ENCODE results near the gene TPK1. TPM values are rescaled to one million over a fixed set of nuclear protein-coding genes. Genes with fewer than 3 reads are reported as not detected.

The TPK1 gene
- total RNA-seq, 1 donor, result 6.9 TPM

DNA sequence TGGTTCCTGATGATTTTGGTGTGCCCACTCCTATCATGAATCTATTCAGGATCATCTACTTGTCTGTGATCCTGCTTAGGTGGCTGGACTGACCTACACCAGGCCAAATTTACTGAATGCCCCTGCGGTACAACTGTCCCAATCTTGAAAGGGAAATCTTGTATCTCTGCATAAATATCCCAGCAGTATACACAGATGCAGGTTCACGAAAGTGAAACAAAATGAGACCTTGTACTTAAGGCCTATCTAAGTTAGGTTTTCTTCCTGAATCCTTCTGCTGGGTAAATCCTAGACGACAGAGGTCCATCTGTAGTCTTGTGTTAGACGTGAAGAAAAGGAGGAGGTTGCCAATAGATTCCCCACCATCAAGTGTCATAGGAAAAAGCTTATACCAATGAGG is 346.9 kb downstream of the TPK1 start:
- DNase-seq (ENCODE audit: insufficient read length, low spot score, missing footprints), result peak; percentile 26
- Histone ChIP-seq H3K4me2 (ENCODE audit: insufficient read depth, low read length) (no peak overlapping the region), H3K27ac (ENCODE audit: low read depth, low read length) (no peak overlapping the region), H2AFZ (ENCODE audit: low read length) (no peak overlapping the region), H3K36me3 (ENCODE audit: insufficient read depth, low read length) (no peaks in the 10 kb centered on the region), H3K9me3 (ENCODE audit: low read depth, low read length) (no peaks in the 10 kb centered on the region), H3K79me2 (ENCODE audit: insufficient read depth, low read length) (no peaks in the 10 kb centered on the region), H3K27me3 (ENCODE audit: insufficient read depth, low read length) (no peaks in the 10 kb centered on the region), H3K4me3 (ENCODE audit: insufficient read depth, low read length) (no peak overlapping the region), H3K4me1 (ENCODE audit: insufficient read depth, low read length) (no peaks in the 10 kb centered on the region), H4K20me1 (ENCODE audit: insufficient read depth, low read length) (no peaks in the 10 kb centered on the region)
- TF ChIP-seq, protein P1, sequence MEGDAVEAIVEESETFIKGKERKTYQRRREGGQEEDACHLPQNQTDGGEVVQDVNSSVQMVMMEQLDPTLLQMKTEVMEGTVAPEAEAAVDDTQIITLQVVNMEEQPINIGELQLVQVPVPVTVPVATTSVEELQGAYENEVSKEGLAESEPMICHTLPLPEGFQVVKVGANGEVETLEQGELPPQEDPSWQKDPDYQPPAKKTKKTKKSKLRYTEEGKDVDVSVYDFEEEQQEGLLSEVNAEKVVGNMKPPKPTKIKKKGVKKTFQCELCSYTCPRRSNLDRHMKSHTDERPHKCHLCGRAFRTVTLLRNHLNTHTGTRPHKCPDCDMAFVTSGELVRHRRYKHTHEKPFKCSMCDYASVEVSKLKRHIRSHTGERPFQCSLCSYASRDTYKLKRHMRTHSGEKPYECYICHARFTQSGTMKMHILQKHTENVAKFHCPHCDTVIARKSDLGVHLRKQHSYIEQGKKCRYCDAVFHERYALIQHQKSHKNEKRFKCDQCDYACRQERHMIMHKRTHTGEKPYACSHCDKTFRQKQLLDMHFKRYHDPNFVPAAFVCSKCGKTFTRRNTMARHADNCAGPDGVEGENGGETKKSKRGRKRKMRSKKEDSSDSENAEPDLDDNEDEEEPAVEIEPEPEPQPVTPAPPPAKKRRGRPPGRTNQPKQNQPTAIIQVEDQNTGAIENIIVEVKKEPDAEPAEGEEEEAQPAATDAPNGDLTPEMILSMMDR (IDR thresholded peaks at IDR 0.05; ENCODE audit: extremely low read depth, low read depth, low read length), result no peak

- Histone ChIP-seq H2AFZ (ENCODE audit: low read length) (no peak overlapping the region), H3K27me3 (ENCODE audit: insufficient read depth, low read length) (no peaks in the 10 kb centered on the region), H3K36me3 (ENCODE audit: insufficient read depth, low read length) (no peaks in the 10 kb centered on the region), H4K20me1 (ENCODE audit: insufficient read depth, low read length) (no peaks in the 10 kb centered on the region), H3K4me1 (ENCODE audit: insufficient read depth, low read length) (no peaks in the 10 kb centered on the region), H3K27ac (ENCODE audit: low read depth, low read length) (no peak overlapping the region), H3K9me3 (ENCODE audit: low read depth, low read length) (no peaks in the 10 kb centered on the region), H3K79me2 (ENCODE audit: insufficient read depth, low read length) (no peaks in the 10 kb centered on the region), H3K4me2 (ENCODE audit: insufficient read depth, low read length) (no peak overlapping the region), H3K4me3 (ENCODE audit: insufficient read depth, low read length) (no peak overlapping the region)
- no peak for DNase-seq (ENCODE audit: insufficient read length, low spot score, missing footprints)
- TF ChIP-seq, protein P1 (IDR thresholded peaks at IDR 0.05; ENCODE audit: extremely low read depth, low read depth, low read length), result no peak
Observed at GRCh38 chr7:144487901-144488300, 348.0 kb downstream of the TPK1 start.

- H3K4me2 ChIP-seq (ENCODE audit: insufficient read depth, low read length), result no peak overlapping the region
- H3K79me2 ChIP-seq (ENCODE audit: insufficient read depth, low read length), result no peaks in the 10 kb centered on the region
- H4K20me1 ChIP-seq (ENCODE audit: insufficient read depth, low read length), result no peaks in the 10 kb centered on the region
- no peaks in the 10 kb centered on the region for H3K27me3 ChIP-seq (ENCODE audit: insufficient read depth, low read length)
- no peak for DNase-seq (ENCODE audit: insufficient read length, low spot score, missing footprints)
- no peak overlapping the region for H3K4me3 ChIP-seq (ENCODE audit: insufficient read depth, low read length)
- H3K36me3 ChIP-seq (ENCODE audit: insufficient read depth, low read length), result no peaks in the 10 kb centered on the region
- H3K4me1 ChIP-seq (ENCODE audit: insufficient read depth, low read length), result no peaks in the 10 kb centered on the region
- TF ChIP-seq, protein P1 (IDR thresholded peaks at IDR 0.05; ENCODE audit: extremely low read depth, low read depth, low read length), result no peak
- no peak overlapping the region for H3K27ac ChIP-seq (ENCODE audit: low read depth, low read length)
- no peaks in the 10 kb centered on the region for H3K9me3 ChIP-seq (ENCODE audit: low read depth, low read length)
- no peak overlapping the region for H2AFZ ChIP-seq (ENCODE audit: low read length)
Observed at GRCh38 chr7:144484445-144484844, 351.4 kb downstream of the TPK1 start.

GRCh38 chr7:144483189-144483588 is 352.7 kb downstream of the TPK1 start:
- Histone ChIP-seq H3K4me1 (ENCODE audit: insufficient read depth, low read length) (no peaks in the 10 kb centered on the region), H3K9me3 (ENCODE audit: low read depth, low read length) (no peaks in the 10 kb centered on the region), H3K27me3 (ENCODE audit: insufficient read depth, low read length) (no peaks in the 10 kb centered on the region), H3K79me2 (ENCODE audit: insufficient read depth, low read length) (no peaks in the 10 kb centered on the region), H2AFZ (ENCODE audit: low read length) (no peak overlapping the region), H3K27ac (ENCODE audit: low read depth, low read length) (no peak overlapping the region), H3K36me3 (ENCODE audit: insufficient read depth, low read length) (no peaks in the 10 kb centered on the region), H4K20me1 (ENCODE audit: insufficient read depth, low read length) (no peaks in the 10 kb centered on the region), H3K4me3 (ENCODE audit: insufficient read depth, low read length) (no peak overlapping the region), H3K4me2 (ENCODE audit: insufficient read depth, low read length) (no peak overlapping the region)
- DNase-seq (ENCODE audit: insufficient read length, low spot score, missing footprints), result no peak
- TF ChIP-seq, protein P1 (IDR thresholded peaks at IDR 0.05; ENCODE audit: extremely low read depth, low read depth, low read length), result no peak
